Tibial nerve (tissue), 4 donors: Measurements from ENCODE around the gene KCP. TPM values are rescaled to one million over a fixed set of nuclear protein-coding genes. Genes with fewer than 3 reads are reported as not detected.

ENCODE experiments used
- DNase-seq, 2 donors: peaks; one replicate each; pipeline ENCODE4 v3.0.0-alpha.2; 2019; ENCODE audit warnings: low spot score in 2 of 2
- H3K27ac ChIP-seq, 4 donors: fragments of 200-600 bp; sonication (generic) in 3 of 4; one replicate each; pipeline ENCODE4 v1.5.1; 2017 to 2019; ENCODE audit warnings: mild to moderate bottlenecking in 1 of 4
- H3K27me3 ChIP-seq, 2 donors: fragments of 200-600 bp; sonication (generic) in 1 of 2; one replicate each; pipeline versions ENCODE4 v1.5.1 to v1.6.0; 2017 to 2019
- H3K36me3 ChIP-seq, 3 donors: fragments of 200-600 bp; sonication (generic); one replicate each; pipeline ENCODE4 v1.5.1; 2018 to 2019
- H3K4me1 ChIP-seq, 4 donors: fragments of 200-600 bp; sonication (generic) in 3 of 4; one replicate each; pipeline ENCODE4 v1.5.1; 2017 to 2019
- H3K4me3 ChIP-seq, 4 donors: fragments of 200-600 bp; sonication (generic) in 3 of 4; one replicate each; pipeline ENCODE4 v1.5.1; 2017 to 2019; ENCODE audit warnings: mild to moderate bottlenecking in 1 of 4, moderate library complexity in 1 of 4
- H3K9me3 ChIP-seq, 4 donors: fragments of 200-600 bp; sonication (generic) in 3 of 4; one replicate each; pipeline ENCODE4 v1.5.1; 2017 to 2019
- CTCF ChIP-seq, 5 experiments: fragments of 200-600 bp in 3 of 5; fragments of 450-650 bp in 2 of 5; sonication (generic) in 3 of 5; IDR thresholded peaks; one replicate each; pipeline ENCODE4 v1.5.1; 2016 to 2019; ENCODE audit warnings: antibody characterized with exemption in 5 of 5, mild to moderate bottlenecking in 3 of 5, moderate library complexity in 2 of 5
- EP300 ChIP-seq, 2 donors: sonication (generic); formaldehyde crosslinking; IDR thresholded peaks; one replicate each; pipeline ENCODE4 v1.6.1; 2017; ENCODE audit warnings: antibody characterized with exemption in 2 of 2, mild to moderate bottlenecking in 1 of 2
- POLR2A ChIP-seq, 2 donors: fragments of 450-650 bp; IDR thresholded peaks; one replicate each; pipeline ENCODE4 v1.6.1; 2017; ENCODE audit warnings: antibody characterized with exemption in 2 of 2, mild to moderate bottlenecking in 2 of 2, moderate library complexity in 2 of 2
- WGBS, 2 donors: methylation state at CpG; one replicate each; pipeline ENCODE4 v1.1.5; 2018; 5-methylcytosine and 5-hydroxymethylcytosine counted together
- total RNA-seq, 4 donors: library from RNA; depleted of rRNA; stranded (reverse); fragments of >200 nt; gene quantifications; one replicate each; pipeline ENCODE4 v1.1.0, GENCODE V29; 2016

The KCP gene
- total RNA-seq, 4 donors from 2014 or later: 0.21 to 0.90 (median 0.40) TPM

GRCh38 chr7:128920913-128921582 lies 10.5 kb upstream of the KCP start:
- no peaks in the 10 kb centered on the region for H3K36me3 ChIP-seq
- no peak overlapping the region for H3K4me3 ChIP-seq
- WGBS, 2 donors: 57 to 58% methylated on average over 13 of the region's 13 CpGs
- DNase-seq: peak in 1 of 2 donors; percentile 14
- peaks cover 0 to 57% of the 10 kb centered on the region in 2 donors for H3K27me3 ChIP-seq
- peaks cover 0 to 1% (median under 1%) of the 10 kb centered on the region in 4 donors for H3K4me1 ChIP-seq
- no peaks in the 10 kb centered on the region for H3K9me3 ChIP-seq
- H3K27ac ChIP-seq: no peak overlapping the region
- no peak for TF ChIP-seq CTCF (IDR thresholded peaks at IDR 0.05)
- no peak for TF ChIP-seq EP300 (IDR thresholded peaks at IDR 0.05)
- TF ChIP-seq POLR2A (IDR thresholded peaks at IDR 0.05): no peak

GRCh38 chr7:128919881-128920799 lies 9.6 kb upstream of the KCP start:
- peaks cover 0 to 66% of the 10 kb centered on the region in 2 donors for H3K27me3 ChIP-seq
- no peak overlapping the region for H3K27ac ChIP-seq
- WGBS, 2 donors: 48 to 51% methylated on average over 14 of the region's 14 CpGs
- H3K4me1 ChIP-seq: peaks cover 0 to 11% (median 9%) of the 10 kb centered on the region in 4 donors
- no peaks in the 10 kb centered on the region for H3K9me3 ChIP-seq
- no peak for DNase-seq
- H3K36me3 ChIP-seq: no peaks in the 10 kb centered on the region
- TF ChIP-seq POLR2A (IDR thresholded peaks at IDR 0.05) (no peak), EP300 (IDR thresholded peaks at IDR 0.05) (no peak), CTCF (IDR thresholded peaks at IDR 0.05) (no peak)
- H3K4me3 ChIP-seq: no peak overlapping the region

GRCh38 chr7:128919241-128919640 lies 8.7 kb upstream of the KCP start:
- 68 to 73% methylated on average over 6 of the region's 6 CpGs for WGBS, 2 donors
- no peak for DNase-seq
- H3K27ac ChIP-seq: no peak overlapping the region
- H3K4me1 ChIP-seq: peaks cover 0 to 17% (median 9%) of the 10 kb centered on the region in 4 donors
- no peaks in the 10 kb centered on the region for H3K9me3 ChIP-seq
- H3K4me3 ChIP-seq: no peak overlapping the region
- peaks cover 0 to 75% of the 10 kb centered on the region in 2 donors for H3K27me3 ChIP-seq
- no peaks in the 10 kb centered on the region for H3K36me3 ChIP-seq
- TF ChIP-seq EP300 (IDR thresholded peaks at IDR 0.05) (no peak), CTCF (IDR thresholded peaks at IDR 0.05) (no peak), POLR2A (IDR thresholded peaks at IDR 0.05) (no peak)

GRCh38 chr7:128918016-128918665 lies 7.6 kb upstream of the KCP start:
- Histone ChIP-seq H3K27me3 (peaks cover 0 to 77% of the 10 kb centered on the region in 2 donors), H3K27ac (no peak overlapping the region), H3K4me3 (no peak overlapping the region), H3K36me3 (no peaks in the 10 kb centered on the region), H3K4me1 (peaks cover 0 to 17% (median 9%) of the 10 kb centered on the region in 4 donors), H3K9me3 (no peaks in the 10 kb centered on the region)
- no peak for DNase-seq
- 78 to 82% methylated on average over 8 of the region's 8 CpGs for WGBS, 2 donors
- TF ChIP-seq POLR2A (IDR thresholded peaks at IDR 0.05) (no peak), EP300 (IDR thresholded peaks at IDR 0.05) (no peak), CTCF (IDR thresholded peaks at IDR 0.05) (no peak)
